HCT116 (cell line): ENCODE data around the gene CYB5A. TPM values are rescaled to one million over a fixed set of nuclear protein-coding genes. Genes with fewer than 3 reads are reported as not detected.

Experiments used
- ATAC-seq: fragments of 200-7000 bp; cut with Tn5 transposase; 2 replicates; pipeline ENCODE4 v1.9.1; 2020; ENCODE audit warnings: mild to moderate bottlenecking, moderate library complexity
- BruUV-seq: library from RNA; stranded (reverse); fragments of 400-500 nt; replicated peaks from 2 replicates; lab custom pipeline; 2021; lab: Mats Ljungman, UMichigan
- CTCF ChIA-PET: fragments of 300-600 bp; sonication (Branson Sonifier 250); formaldehyde crosslinking; loops from one replicate; lab custom pipeline; 2021; ENCODE audit warnings: antibody characterized with exemption; lab: Charles Lee
- POLR2A ChIA-PET: fragments of 300-600, 350-600 bp; sonication (Branson Sonifier 250); formaldehyde crosslinking; loops from one replicate; lab custom pipeline; 2021; ENCODE audit warnings: antibody characterized with exemption; lab: Charles Lee
- RAD21 ChIA-PET, 2 experiments: fragments of 300-600 bp; sonication (Branson Sonifier 250); formaldehyde crosslinking; loops; one replicate each; lab custom pipeline; 2023; ENCODE audit warnings: low total read pairs in 2 of 2; ENCODE audit not compliant: uncharacterized antibody in 2 of 2, unreplicated experiment in 2 of 2, low non-redundant PET in 1 of 2; lab: Charles Lee
- DNase-seq: peaks from one replicate; pipeline ENCODE4 v3.0.0-alpha.2; 2010; ENCODE audit warnings: low read depth, low spot score
- H2AFZ ChIP-seq: fragments of 200-600 bp; shearing (Covaris generic), sonication (generic); 2 replicates; pipeline ENCODE4 v1.6.1; 2017; ENCODE audit warnings: low read depth, mixed run types, mixed read lengths, antibody characterized with exemption, low read length; ENCODE audit not compliant: poor library complexity, severe bottlenecking
- H3K27ac ChIP-seq: 2 replicates; pipeline ENCODE4 v1.5.1; 2012; ENCODE audit warnings: low read depth, low read length
- H3K27me3 ChIP-seq: fragments of 200-600 bp; sonication (generic); 2 replicates; pipeline ENCODE4 v1.6.1; 2016; ENCODE audit warnings: mixed run types, low read length, mixed read lengths; ENCODE audit not compliant: insufficient read depth
- H3K36me3 ChIP-seq, 2 experiments: fragments of 200-500 bp in 1 of 2; fragments of 200-600 bp in 1 of 2; sonication (Bioruptor generic) in 1 of 2; sonication (generic) in 1 of 2; 2 replicates each; pipeline versions ENCODE4 v1.5.1 to v1.6.1; 2014 to 2016; ENCODE audit warnings: low read length in 2 of 2, inconsistent platforms in 1 of 2, mixed read lengths in 1 of 2, mixed run types in 1 of 2; ENCODE audit not compliant: insufficient read depth in 2 of 2, control insufficient read depth in 1 of 2
- H3K4me1 ChIP-seq, 2 experiments: fragments of 200-600 bp in 1 of 2; sonication (generic) in 1 of 2; 2 replicates each; pipeline versions ENCODE4 v1.5.1 to v1.6.1; 2012 to 2017; ENCODE audit warnings: low read length in 2 of 2, inconsistent platforms in 1 of 2, mild to moderate bottlenecking in 1 of 2, mixed read lengths in 1 of 2, mixed run types in 1 of 2, moderate library complexity in 1 of 2; ENCODE audit not compliant: insufficient read depth in 2 of 2, control insufficient read depth in 1 of 2
- H3K4me2 ChIP-seq: fragments of 200-600 bp; sonication (generic); 2 replicates; pipeline ENCODE4 v1.6.1; 2017; ENCODE audit warnings: mixed run types, low read length, mixed read lengths
- H3K4me3 ChIP-seq, 2 experiments: fragments of 200-600 bp in 1 of 2; sonication (generic) in 1 of 2; replicated peaks in 1 of 2; 2 replicates each; pipeline ENCODE4 v1.5.1; 2011 to 2016; ENCODE audit warnings: low read length in 2 of 2, control low read depth in 1 of 2, low read depth in 1 of 2, mild to moderate bottlenecking in 1 of 2, mixed read lengths in 1 of 2, mixed run types in 1 of 2
- H3K79me2 ChIP-seq: fragments of 200-600 bp; sonication (generic); 2 replicates; pipeline ENCODE4 v1.6.1; 2017; ENCODE audit warnings: mild to moderate bottlenecking, mixed run types, low read length, moderate library complexity, mixed read lengths; ENCODE audit not compliant: insufficient read depth
- H3K9ac ChIP-seq: fragments of 200-600 bp; sonication (generic); 2 replicates; pipeline ENCODE4 v1.6.1; 2016; ENCODE audit warnings: low read length, mixed read lengths
- H3K9me2 ChIP-seq: fragments of 200-600 bp; sonication (generic), shearing (Covaris generic); 2 replicates; pipeline ENCODE4 v1.6.1; 2017; ENCODE audit warnings: mixed run types, mild to moderate bottlenecking, moderate library complexity; ENCODE audit not compliant: insufficient read depth
- H3K9me3 ChIP-seq, 2 experiments: fragments of 200-500 bp in 1 of 2; fragments of 200-600 bp in 1 of 2; sonication (Bioruptor generic) in 1 of 2; sonication (generic) in 1 of 2; 2 replicates each; pipeline ENCODE4 v1.6.1; 2014 to 2017; ENCODE audit warnings: low read length in 2 of 2, mixed read lengths in 2 of 2, inconsistent platforms in 1 of 2, low read depth in 1 of 2, mild to moderate bottlenecking in 1 of 2, mixed run types in 1 of 2, moderate library complexity in 1 of 2; ENCODE audit not compliant: control insufficient read depth in 1 of 2, insufficient read depth in 1 of 2
- H4K20me1 ChIP-seq: fragments of 200-600 bp; sonication (generic), shearing (Covaris generic); 2 replicates; pipeline ENCODE4 v1.6.1; 2017; ENCODE audit warnings: mixed run types, mild to moderate bottlenecking, moderate library complexity; ENCODE audit not compliant: insufficient read depth
- EGR1 ChIP-seq: IDR thresholded peaks from 2 replicates; pipeline ENCODE4 v1.6.1; 2012; ENCODE audit warnings: low read depth
- ELF1 ChIP-seq: IDR thresholded peaks from 2 replicates; pipeline ENCODE4 v1.6.1; 2012; ENCODE audit warnings: low read depth, borderline replicate concordance
- EZH2 ChIP-seq: fragments of 200-600 bp; sonication (generic); IDR thresholded peaks from 2 replicates; pipeline ENCODE4 v1.6.1; 2017; ENCODE audit warnings: antibody characterized with exemption, mixed run types
- EZH2phosphoT487 ChIP-seq: fragments of 200-600 bp; IDR thresholded peaks from 2 replicates; pipeline ENCODE4 v1.6.1; 2018; ENCODE audit warnings: antibody characterized with exemption, borderline replicate concordance
- JUND ChIP-seq: IDR thresholded peaks from 2 replicates; pipeline ENCODE4 v1.6.1; 2012
- POLR2AphosphoS5 ChIP-seq: IDR thresholded peaks from 2 replicates; pipeline ENCODE4 v1.6.1; 2011; ENCODE audit warnings: mild to moderate bottlenecking, low read depth, low read length, moderate library complexity
- SRF ChIP-seq: IDR thresholded peaks from 2 replicates; pipeline ENCODE4 v1.6.1; 2012; ENCODE audit warnings: low read depth
- TCF7L2 ChIP-seq: IDR thresholded peaks from 2 replicates; pipeline ENCODE4 v1.7.0; 2011; ENCODE audit warnings: borderline replicate concordance, inconsistent platforms; ENCODE audit not compliant: insufficient read depth, insufficient read length; ENCODE audit errors: extremely low read depth
- YY1 ChIP-seq: IDR thresholded peaks from 2 replicates; pipeline ENCODE4 v1.6.1; 2011; ENCODE audit warnings: low read length, low read depth, moderate library complexity, mild to moderate bottlenecking; ENCODE audit not compliant: insufficient replicate concordance; ENCODE audit errors: extremely low read depth
- intact Hi-C: fragments of 100-400 bp; cut with micrococcal nuclease; formaldehyde crosslinking; loops from 2 replicates; pipeline ENCODE4 v1.10.0; 2022
- total RNA-seq: library from RNA; stranded (reverse); gene quantifications from one replicate; pipeline ENCODE4 v1.2.1, GENCODE V29; 2021; ENCODE audit not compliant: unreplicated experiment
- TF ChIP-seq, protein P1 (sequence below): IDR thresholded peaks from 2 replicates; pipeline ENCODE4 v1.6.1; 2012; ENCODE audit warnings: low read depth
- TF ChIP-seq, protein P2 (sequence below): IDR thresholded peaks from 2 replicates; pipeline ENCODE4 v1.6.1; 2012

Gene CYB5A
- total RNA-seq, 1 experiment from 2014 or later: 37.7 TPM

DNA sequence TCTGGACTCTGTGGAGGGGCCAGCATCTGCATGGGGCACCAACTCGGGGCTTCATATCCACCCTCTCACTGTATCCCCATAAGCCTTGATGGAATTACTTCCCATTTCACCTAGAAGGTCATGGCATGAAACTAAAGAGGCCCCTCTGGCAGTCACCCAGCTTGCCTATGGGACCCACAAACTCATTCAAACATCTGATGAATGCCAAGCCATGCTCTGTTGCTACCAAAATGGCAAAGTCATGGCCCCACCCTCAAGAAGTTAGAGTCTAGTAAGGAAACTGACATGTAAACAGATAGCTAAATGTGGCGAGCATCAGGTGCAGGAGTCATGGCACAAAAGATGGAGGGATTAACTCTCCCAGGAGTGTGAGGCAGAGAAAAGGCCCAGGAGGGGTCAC lies 14.5 kb downstream of the CYB5A start:
- ChIA-PET RAD21 (no interaction called here), CTCF (no interaction called here), POLR2A (no interaction called here)
- intact Hi-C loops: no loop called here
- no peaks in the 10 kb centered on the region for H3K27me3 ChIP-seq
- H3K36me3 ChIP-seq: no peaks in the 10 kb centered on the region
- no peak for ATAC-seq
- TF ChIP-seq, protein P1, sequence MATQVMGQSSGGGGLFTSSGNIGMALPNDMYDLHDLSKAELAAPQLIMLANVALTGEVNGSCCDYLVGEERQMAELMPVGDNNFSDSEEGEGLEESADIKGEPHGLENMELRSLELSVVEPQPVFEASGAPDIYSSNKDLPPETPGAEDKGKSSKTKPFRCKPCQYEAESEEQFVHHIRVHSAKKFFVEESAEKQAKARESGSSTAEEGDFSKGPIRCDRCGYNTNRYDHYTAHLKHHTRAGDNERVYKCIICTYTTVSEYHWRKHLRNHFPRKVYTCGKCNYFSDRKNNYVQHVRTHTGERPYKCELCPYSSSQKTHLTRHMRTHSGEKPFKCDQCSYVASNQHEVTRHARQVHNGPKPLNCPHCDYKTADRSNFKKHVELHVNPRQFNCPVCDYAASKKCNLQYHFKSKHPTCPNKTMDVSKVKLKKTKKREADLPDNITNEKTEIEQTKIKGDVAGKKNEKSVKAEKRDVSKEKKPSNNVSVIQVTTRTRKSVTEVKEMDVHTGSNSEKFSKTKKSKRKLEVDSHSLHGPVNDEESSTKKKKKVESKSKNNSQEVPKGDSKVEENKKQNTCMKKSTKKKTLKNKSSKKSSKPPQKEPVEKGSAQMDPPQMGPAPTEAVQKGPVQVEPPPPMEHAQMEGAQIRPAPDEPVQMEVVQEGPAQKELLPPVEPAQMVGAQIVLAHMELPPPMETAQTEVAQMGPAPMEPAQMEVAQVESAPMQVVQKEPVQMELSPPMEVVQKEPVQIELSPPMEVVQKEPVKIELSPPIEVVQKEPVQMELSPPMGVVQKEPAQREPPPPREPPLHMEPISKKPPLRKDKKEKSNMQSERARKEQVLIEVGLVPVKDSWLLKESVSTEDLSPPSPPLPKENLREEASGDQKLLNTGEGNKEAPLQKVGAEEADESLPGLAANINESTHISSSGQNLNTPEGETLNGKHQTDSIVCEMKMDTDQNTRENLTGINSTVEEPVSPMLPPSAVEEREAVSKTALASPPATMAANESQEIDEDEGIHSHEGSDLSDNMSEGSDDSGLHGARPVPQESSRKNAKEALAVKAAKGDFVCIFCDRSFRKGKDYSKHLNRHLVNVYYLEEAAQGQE: no peak
- TF ChIP-seq, protein P2, sequence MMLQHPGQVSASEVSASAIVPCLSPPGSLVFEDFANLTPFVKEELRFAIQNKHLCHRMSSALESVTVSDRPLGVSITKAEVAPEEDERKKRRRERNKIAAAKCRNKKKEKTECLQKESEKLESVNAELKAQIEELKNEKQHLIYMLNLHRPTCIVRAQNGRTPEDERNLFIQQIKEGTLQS: no peak
- TF ChIP-seq EZH2phosphoT487 (no peak), SRF (no peak)
- H4K20me1 ChIP-seq: no peaks in the 10 kb centered on the region
- peaks cover 2 to 3% of the 10 kb centered on the region in 2 experiments; a peak in 2 of 4 replicates for H3K4me1 ChIP-seq
- no TSS peak for BruUV-seq
- H3K79me2 ChIP-seq: no peaks in the 10 kb centered on the region
- H3K9me3 ChIP-seq: no peaks in the 10 kb centered on the region
- no peaks in the 10 kb centered on the region for H3K9me2 ChIP-seq
- H2AFZ ChIP-seq: no peak overlapping the region
- H3K27ac ChIP-seq: no peak overlapping the region
- no peak overlapping the region for H3K9ac ChIP-seq
- H3K4me3 ChIP-seq: no peak overlapping the region
- DNase-seq: no peak
- no peak overlapping the region for H3K4me2 ChIP-seq

DNA sequence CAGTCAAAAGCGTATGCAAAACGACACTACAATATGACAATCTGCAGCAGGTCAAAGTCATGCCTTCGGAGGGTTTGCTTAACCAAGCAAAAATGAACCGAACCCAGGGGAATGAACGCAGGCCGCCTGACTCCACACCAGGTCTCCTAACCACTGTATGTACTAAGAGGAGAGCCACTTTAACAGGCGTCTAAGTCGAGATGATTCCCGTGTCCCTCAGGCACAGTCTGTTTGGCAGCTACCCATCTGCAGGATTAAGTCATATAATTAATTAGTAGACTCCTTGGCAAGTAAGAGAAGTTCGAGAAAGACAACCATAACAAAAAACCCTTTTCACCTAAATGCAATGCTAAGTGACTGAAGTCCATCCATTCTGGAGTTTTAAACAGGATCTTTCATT lies 15.2 kb downstream of the CYB5A start:
- no peak for DNase-seq
- POLR2A ChIA-PET: no interaction called here
- H3K79me2 ChIP-seq: no peaks in the 10 kb centered on the region
- TF ChIP-seq TCF7L2 (no peak), EZH2 (no peak), POLR2AphosphoS5 (no peak), YY1 (no peak), JUND (no peak), ELF1 (no peak), EGR1 (no peak), SRF (no peak)
- TF ChIP-seq, protein P1: no peak
- TF ChIP-seq, protein P2: no peak

More for the DNA sequence above, 15.2 kb downstream of the CYB5A start:
- no peak overlapping the region for H3K4me2 ChIP-seq
- no peaks in the 10 kb centered on the region for H3K27me3 ChIP-seq
- no peaks in the 10 kb centered on the region for H3K9me2 ChIP-seq
- H3K9ac ChIP-seq: no peak overlapping the region
- intact Hi-C loops: no loop called here
- ChIA-PET RAD21 (no interaction called here), CTCF (no interaction called here)
- H3K9me3 ChIP-seq: no peaks in the 10 kb centered on the region
- no peak overlapping the region for H3K4me3 ChIP-seq
- H3K36me3 ChIP-seq: no peaks in the 10 kb centered on the region
- no peaks in the 10 kb centered on the region; a peak in 1 of 4 replicates for H3K4me1 ChIP-seq
- no peak for ATAC-seq
- H2AFZ ChIP-seq: no peak overlapping the region
- BruUV-seq: no TSS peak
- no peaks in the 10 kb centered on the region for H4K20me1 ChIP-seq
- H3K27ac ChIP-seq: no peak overlapping the region
